ENCODE data around the gene IFT81.

IFT81 gene

DNA sequence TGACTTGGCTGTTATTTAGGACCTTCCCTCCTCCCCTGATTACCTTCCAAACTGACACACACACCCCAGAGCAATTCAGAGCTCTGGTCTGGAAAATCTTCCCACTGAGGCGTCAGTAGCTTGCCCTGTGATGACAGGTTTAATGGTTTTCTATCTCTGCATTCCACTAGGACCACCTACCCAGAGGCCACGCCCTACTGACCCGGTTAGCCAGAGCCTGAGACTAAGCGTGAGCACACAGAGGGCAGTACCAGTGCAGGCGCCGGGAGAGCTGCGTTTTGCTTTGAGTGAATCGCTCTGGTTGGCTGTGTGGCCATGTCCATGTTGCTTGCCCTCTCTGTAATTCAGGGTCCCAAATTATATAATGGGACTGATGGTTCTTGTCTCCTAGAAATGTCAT is 120.7 kb downstream of the IFT81 start:
- in situ Hi-C loops (cut with MboI; ENCODE audit: low sequenced_read_pairs, unreplicated experiment) = no loop called here
- TF ChIP-seq, protein P1, sequence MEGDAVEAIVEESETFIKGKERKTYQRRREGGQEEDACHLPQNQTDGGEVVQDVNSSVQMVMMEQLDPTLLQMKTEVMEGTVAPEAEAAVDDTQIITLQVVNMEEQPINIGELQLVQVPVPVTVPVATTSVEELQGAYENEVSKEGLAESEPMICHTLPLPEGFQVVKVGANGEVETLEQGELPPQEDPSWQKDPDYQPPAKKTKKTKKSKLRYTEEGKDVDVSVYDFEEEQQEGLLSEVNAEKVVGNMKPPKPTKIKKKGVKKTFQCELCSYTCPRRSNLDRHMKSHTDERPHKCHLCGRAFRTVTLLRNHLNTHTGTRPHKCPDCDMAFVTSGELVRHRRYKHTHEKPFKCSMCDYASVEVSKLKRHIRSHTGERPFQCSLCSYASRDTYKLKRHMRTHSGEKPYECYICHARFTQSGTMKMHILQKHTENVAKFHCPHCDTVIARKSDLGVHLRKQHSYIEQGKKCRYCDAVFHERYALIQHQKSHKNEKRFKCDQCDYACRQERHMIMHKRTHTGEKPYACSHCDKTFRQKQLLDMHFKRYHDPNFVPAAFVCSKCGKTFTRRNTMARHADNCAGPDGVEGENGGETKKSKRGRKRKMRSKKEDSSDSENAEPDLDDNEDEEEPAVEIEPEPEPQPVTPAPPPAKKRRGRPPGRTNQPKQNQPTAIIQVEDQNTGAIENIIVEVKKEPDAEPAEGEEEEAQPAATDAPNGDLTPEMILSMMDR (IDR thresholded peaks at IDR 0.05; ENCODE audit: borderline replicate concordance, control extremely low read depth, extremely low read depth, insufficient read depth, missing control alignments) = no peak
- DNase-seq (ENCODE audit: low spot score) = no peak

DNA sequence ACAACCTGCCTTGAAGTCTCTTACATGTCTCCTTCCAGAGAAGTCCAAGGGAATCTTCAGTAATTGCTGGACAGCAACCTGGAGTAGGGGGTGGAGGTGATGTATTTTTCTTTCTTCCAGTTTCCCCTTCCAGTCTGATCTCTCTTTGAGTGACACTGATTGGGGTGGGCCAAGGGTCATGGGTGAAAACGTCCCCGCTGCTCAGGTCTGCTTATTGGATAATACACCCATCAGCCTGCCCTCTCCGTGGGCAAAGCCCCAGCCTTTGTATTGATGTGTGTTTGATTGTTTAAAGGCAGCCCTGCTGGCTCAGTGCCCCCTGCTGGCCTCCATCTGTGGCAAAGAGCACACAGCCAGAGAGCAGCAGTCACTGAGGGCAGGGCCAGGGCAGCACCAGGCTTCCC is 121.2 kb downstream of the IFT81 start:
- peak; percentile 63 for DNase-seq (ENCODE audit: low spot score)
- in situ Hi-C loops (cut with MboI; ENCODE audit: low sequenced_read_pairs, unreplicated experiment) = no loop called here
- TF ChIP-seq, protein P1 (IDR thresholded peaks at IDR 0.05; ENCODE audit: borderline replicate concordance, control extremely low read depth, extremely low read depth, insufficient read depth, missing control alignments) = peak; percentile 57

DNA sequence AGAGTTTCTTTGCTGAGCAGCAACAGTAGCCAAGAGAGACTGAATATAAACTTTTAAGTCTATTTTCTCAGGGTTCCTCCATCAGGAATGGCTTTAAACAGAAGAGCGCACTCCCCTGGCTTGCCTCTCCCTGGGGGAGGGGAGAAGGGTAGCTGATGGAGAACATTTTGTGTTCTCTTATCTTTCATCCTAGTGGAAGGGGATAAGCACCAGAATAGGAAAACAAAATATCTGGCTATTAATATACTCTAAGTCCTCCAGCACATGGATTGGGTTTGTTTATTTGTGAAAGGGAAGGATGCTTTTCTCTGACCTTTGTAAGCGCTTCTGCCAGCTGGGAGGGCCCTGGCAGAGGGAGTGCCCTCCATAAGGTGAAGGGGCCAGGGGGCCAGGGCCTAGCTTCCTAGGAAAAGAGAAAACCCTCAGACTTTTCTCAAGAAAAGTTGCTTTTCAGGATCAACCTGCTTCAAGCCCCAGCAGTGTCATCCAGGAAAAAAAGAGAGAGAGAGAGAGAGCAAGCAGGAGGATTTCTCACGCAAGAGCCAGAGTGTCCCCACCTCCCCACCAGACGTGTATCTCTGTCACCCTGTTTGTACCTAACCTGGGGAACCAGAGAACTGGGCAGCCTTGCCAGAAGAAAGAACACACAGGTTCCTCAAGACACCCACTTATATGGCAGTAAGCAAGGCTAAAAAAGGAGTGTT is 122.6 kb downstream of the IFT81 start:
- in situ Hi-C loops (cut with MboI; ENCODE audit: low sequenced_read_pairs, unreplicated experiment) = no loop called here
- TF ChIP-seq, protein P1 (IDR thresholded peaks at IDR 0.05; ENCODE audit: borderline replicate concordance, control extremely low read depth, extremely low read depth, insufficient read depth, missing control alignments) = no peak
- DNase-seq (ENCODE audit: low spot score) = no peak

DNA sequence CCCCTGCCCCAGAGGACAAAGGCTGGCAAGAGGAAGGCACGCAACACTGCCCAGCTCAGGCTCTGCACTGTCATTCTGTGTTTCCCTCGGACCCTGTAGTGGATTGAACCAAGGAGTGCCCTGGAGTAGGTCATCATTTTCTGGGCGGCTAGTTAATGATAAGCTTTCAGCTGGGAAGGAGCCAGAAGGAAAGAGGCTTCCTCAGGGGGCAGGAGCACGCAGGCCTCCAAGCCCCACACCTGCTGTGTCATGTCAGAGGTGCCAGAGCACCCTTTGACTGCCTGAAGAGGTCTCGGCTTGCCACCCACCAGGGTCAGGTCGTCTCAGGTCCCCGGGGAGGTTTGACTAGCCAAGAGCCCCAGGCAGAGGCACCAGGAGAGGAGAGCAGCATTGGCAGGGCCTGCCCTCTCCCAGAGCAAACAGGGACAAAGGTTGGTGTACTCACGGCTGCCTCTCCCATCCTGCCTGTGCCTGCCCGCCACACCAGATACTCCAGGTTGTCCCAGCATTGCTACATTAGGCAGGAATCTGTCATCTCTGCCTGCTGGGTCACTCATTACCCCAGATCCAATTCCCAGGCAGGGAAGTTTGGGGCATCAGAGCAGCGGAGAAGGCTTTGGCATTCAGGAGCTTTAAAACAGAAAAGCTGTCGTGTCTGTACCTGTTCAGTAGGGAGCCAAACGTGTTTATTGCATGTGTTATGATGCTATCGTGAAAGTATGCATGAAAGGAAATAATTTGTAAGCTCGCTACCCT is 123.4 kb downstream of the IFT81 start:
- in situ Hi-C loops (cut with MboI; ENCODE audit: low sequenced_read_pairs, unreplicated experiment) = no loop called here
- no peak for DNase-seq (ENCODE audit: low spot score)
- TF ChIP-seq, protein P1 (IDR thresholded peaks at IDR 0.05; ENCODE audit: borderline replicate concordance, control extremely low read depth, extremely low read depth, insufficient read depth, missing control alignments) = no peak

DNA sequence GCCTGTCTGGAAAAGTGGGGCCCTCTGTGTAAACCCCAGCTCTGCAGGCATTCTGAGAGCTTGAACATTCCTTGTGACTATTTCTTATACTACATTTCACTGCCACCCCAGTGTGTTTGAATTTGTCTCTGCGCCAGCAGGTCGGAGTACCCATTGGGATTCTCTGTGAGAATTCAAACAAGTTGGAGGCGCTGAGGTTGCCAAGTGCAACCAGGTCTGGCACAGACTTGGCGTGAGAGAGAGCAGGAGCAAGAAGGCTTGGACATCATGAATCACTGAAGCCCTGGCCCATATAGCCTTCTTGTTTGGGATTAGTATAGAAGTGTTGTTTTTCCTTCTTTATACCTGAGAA is 123.9 kb downstream of the IFT81 start:
- TF ChIP-seq, protein P1 (IDR thresholded peaks at IDR 0.05; ENCODE audit: borderline replicate concordance, control extremely low read depth, extremely low read depth, insufficient read depth, missing control alignments) = no peak
- DNase-seq (ENCODE audit: low spot score) = no peak
- in situ Hi-C loops (cut with MboI; ENCODE audit: low sequenced_read_pairs, unreplicated experiment) = no loop called here

DNA sequence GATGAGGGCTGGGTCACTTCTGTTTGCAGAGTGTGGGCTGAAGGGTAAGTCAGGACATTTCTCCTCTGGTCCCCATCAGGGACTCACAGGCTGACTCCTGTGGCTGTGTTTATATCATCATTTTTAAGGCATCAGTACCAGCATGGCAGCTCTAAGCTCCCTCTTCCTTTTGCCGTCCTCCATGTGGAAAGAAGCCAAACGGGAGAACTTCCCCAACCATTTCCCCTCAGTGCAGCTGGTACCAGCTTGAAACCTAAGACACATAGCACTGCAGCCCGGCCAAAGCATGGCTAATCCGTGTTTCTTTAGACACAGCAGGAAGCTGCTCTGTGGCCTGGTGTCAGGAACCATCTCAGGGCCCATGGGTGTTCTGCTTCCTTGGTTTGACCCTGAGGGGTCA is 124.9 kb downstream of the IFT81 start:
- TF ChIP-seq, protein P1 (IDR thresholded peaks at IDR 0.05; ENCODE audit: borderline replicate concordance, control extremely low read depth, extremely low read depth, insufficient read depth, missing control alignments) = no peak
- in situ Hi-C loops (cut with MboI; ENCODE audit: low sequenced_read_pairs, unreplicated experiment) = no loop called here
- DNase-seq (ENCODE audit: low spot score) = no peak
